AG10803 (cell line): ENCODE data around the gene PLIN5.

Experiments
- DNase-seq: peaks from one replicate; pipeline ENCODE4 v3.0.0; 2010; ENCODE audit warnings: low read depth
- H3K4me3 ChIP-seq: 2 replicates; pipeline ENCODE4 v1.5.1; 2011; ENCODE audit warnings: mild to moderate bottlenecking, low read length, control low read depth
- TF ChIP-seq, protein P1 (sequence below): conservative IDR thresholded peaks from 2 replicates; pipeline ENCODE4 v1.5.1; 2011; ENCODE audit warnings: mild to moderate bottlenecking, low read length, control low read depth, inconsistent platforms

Gene PLIN5

DNA sequence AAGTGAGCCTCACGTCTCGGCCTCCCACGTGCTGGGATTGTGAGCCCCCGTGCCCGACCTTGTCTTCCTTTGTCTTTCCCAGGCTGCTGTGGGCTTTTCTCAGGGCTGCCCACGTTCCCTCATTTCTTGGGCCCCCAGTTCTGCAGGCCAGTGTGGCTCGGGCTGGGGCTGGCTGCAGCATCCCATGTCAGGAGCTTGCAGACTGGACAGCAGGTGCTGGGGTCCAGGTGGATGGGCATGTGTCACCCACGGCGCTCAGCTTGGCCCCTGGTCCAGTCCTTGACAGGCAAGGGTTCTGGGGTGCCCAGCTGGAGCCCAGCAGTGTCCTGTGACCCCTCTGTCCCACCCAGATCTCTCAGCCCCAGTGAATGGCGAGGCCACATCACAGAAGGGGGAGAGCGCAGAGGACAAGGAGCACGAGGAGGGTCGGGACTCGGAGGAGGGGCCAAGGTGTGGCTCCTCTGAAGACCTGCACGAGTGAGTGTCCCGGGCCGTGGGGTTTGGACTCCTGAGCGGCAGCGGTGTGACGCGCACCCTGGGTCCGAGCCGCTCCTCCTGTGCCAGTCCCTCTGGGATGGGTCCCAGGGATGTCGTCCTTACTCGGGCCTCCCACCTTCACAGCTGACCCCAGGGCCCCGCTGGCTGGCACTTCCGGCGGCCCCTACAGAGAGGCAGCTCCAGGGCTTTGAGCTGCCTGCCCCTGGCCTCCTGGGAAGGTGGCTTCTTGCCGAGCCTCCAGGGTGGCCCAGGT lies 34.0 kb downstream of the PLIN5 start:
- H3K4me3 ChIP-seq = no peak overlapping the region
- TF ChIP-seq, protein P1, sequence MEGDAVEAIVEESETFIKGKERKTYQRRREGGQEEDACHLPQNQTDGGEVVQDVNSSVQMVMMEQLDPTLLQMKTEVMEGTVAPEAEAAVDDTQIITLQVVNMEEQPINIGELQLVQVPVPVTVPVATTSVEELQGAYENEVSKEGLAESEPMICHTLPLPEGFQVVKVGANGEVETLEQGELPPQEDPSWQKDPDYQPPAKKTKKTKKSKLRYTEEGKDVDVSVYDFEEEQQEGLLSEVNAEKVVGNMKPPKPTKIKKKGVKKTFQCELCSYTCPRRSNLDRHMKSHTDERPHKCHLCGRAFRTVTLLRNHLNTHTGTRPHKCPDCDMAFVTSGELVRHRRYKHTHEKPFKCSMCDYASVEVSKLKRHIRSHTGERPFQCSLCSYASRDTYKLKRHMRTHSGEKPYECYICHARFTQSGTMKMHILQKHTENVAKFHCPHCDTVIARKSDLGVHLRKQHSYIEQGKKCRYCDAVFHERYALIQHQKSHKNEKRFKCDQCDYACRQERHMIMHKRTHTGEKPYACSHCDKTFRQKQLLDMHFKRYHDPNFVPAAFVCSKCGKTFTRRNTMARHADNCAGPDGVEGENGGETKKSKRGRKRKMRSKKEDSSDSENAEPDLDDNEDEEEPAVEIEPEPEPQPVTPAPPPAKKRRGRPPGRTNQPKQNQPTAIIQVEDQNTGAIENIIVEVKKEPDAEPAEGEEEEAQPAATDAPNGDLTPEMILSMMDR = no peak

DNA sequence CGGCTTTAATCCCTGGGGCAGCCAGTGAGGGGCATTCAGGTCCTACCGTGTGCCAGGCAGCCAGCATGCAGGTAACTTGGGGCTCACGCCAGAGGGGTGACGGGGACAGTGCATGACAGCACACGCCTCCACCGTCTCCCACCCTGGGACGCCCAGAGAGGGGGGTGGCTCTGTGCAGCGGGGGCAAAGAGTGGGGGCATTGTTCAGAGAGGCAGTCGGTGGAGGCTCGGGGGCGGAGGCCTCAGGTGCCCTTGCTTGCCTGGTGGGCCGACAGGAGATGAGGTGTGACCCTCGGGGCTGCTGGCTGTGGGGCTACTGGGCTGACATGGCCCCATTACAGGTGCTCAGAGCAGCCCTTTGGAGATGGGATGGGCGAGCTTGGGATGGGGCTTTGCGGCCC lies 35.2 kb downstream of the PLIN5 start:
- TF ChIP-seq, protein P1 = no peak
- DNase-seq = no peak
- no peak overlapping the region for H3K4me3 ChIP-seq

More for the DNA sequence above, 34.0 kb downstream of the PLIN5 start:
- DNase-seq = no peak

DNA sequence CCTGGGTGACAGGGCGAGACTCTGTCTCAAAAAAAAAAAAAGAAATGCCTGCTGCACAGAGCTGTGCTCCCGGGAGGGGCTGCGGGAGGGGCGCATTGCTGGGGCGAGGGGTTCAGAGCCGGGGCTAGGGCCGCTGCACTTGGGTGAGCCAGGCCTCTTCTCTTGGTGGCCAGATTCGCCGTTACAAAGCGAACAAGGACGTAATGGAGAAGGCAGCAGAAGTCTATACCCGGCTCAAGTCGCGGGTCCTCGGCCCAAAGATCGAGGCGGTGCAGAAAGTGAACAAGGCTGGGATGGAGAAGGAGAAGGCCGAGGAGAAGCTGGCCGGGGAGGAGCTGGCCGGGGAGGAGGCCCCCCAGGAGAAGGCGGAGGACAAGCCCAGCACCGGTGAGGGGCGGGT lies 35.7 kb downstream of the PLIN5 start:
- TF ChIP-seq, protein P1 = no peak
- no peak for DNase-seq
- no peak overlapping the region for H3K4me3 ChIP-seq

DNA sequence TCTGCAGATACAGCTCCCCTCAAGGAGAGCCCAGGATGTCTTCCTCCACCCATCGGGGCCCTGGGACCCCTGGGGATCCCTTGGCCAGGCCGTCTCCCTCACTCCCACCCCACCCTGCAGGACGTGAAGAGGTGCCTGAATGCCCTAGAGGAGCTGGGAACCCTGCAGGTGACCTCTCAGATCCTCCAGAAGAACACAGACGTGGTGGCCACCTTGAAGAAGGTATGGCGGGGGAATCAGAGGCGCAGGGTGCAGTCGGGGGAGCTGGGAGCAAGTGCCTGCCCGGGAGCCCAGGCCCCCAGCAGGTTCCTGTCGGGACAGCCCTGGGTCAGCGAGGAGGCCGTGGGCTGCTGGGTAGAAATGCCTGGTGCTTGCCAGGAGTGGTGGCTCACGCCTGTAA lies 36.3 kb downstream of the PLIN5 start:
- no peak overlapping the region for H3K4me3 ChIP-seq
- TF ChIP-seq, protein P1 = no peak
- DNase-seq = no peak

DNA sequence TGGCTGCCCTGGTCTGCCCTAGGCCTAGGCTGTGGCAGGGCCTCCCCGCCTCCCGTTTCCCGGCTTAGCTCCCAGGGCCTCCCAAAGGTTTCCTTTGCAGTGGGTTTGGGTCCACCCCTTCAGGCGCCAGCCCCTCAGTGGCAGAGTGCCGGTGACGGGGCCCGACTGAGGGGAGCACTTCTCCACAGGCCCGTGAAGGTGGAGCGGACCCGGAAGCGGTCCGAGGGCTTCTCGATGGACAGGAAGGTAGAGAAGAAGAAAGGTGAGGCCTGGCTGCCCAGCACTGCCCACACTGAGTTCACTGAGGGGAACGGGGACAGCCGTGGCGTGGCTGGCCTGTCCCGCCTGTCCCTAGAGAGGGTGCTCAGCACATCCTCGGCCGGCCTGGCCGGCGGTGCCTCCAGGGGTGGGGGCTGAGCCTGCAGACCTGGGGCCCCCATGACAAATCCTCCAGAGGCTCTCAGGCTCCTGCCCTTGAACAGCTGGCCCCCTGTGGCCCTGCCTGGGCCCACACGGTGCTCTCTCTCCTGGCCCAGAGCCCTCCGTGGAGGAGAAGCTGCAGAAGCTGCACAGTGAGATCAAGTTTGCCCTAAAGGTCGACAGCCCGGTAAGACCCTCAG lies 37.1 kb downstream of the PLIN5 start:
- TF ChIP-seq, protein P1 = no peak
- H3K4me3 ChIP-seq = no peak overlapping the region
- DNase-seq = no peak

DNA sequence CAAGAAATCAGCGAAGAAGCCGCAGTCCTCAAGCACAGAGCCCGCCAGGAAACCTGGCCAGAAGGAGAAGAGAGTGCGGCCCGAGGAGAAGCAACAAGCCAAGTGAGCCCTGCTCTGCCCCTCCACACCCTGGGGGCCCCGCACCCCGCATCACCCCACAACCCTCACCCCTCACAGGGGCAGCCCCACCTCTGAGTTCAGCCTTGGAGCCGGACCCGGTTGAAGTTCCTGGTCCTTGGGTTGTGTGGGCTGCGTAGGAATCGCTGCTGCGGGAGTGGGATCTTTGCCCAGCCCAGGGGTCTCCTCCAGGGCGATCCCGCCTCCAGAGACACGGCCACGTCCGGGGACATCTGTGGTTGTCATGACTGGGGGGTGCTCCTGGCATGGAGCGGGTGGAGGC lies 38.7 kb downstream of the PLIN5 start:
- DNase-seq = no peak
- TF ChIP-seq, protein P1 = no peak

DNA sequence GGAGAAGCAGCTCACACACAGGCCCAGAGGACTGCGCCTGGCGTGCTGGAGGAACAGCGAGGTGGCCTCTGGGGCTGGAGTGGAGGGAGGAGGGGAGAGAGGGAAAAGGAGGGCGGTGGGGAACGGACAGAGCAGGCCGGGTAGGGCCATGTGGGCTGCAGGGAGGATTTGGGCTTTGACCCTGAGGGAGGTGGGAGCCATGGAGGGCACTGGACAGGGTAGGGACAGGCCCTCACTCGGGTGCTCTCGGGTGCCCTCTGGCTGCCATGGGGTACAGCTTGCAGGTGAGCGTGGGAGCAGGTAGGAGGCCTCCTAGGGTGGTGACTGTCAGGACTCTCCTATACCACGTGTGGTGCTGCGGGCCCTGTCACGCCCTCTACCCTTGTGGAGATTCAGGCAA lies 39.6 kb downstream of the PLIN5 start:
- no peak overlapping the region for H3K4me3 ChIP-seq
- no peak for DNase-seq
- TF ChIP-seq, protein P1 = no peak

More for the DNA sequence above, 38.7 kb downstream of the PLIN5 start:
- H3K4me3 ChIP-seq = no peak overlapping the region
